ENCODE data around the gene SNTG2.
A peak's percentile ranks its signal among the peaks of the same experiment; 100 is the strongest.
"Not testable (repeated sequence)": the region's sequence is repeated elsewhere in the genome, so short reads cannot be mapped to it uniquely, and the experiment has no call there.

SNTG2 gene

DNA sequence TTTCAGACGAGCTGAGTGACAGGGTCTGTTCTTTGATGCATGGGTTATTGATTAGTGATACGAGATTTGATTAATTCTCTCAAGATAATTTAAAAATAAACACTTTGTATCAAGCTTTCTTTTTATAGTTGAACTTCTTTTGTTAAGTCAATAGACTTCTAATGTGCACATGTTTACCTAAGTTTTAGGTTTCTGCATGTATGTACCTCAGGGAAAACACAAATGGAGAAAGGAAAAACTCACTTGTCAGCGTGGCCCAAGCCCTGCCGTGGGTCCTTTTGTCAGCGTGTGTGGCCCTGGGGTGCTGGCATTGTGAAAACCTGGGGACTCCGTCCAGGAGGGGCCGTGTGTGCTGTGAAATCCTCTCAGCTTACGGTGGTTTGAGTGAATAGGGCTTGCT is 153.7 kb downstream of the SNTG2 start:
- no peak for DNase-seq

GRCh38 chr2:1106344-1106743 is 155.7 kb downstream of the SNTG2 start:
- DNase-seq, result not testable (repeated sequence)

- DNase-seq, result no peak
These were observed 165.3 kb downstream of the SNTG2 start for GRCh38 chr2:1115843-1116539.

DNA sequence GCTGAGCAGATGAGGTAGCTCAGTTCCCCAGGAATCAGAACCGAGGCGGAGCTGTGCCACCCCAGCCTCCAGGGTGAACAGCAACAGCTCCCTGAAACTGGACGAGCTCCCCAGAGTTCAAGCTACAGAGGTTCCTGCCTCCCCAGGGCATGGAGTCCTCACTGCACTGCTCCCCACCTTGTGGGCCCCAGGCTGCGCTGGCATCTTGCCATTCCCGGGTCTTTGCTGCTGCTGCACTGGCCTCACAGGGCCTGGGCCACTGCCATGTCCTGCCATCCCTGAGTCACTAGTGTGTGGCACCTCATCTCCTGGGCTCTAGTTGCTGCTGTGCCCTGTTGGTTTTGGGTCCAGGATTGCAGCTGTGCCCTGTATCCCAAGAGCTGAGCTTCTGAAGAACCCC is 166.9 kb downstream of the SNTG2 start:
- DNase-seq, result no peak

GRCh38 chr2:1125217-1125616 is 174.6 kb downstream of the SNTG2 start:
- no peak for DNase-seq

DNA sequence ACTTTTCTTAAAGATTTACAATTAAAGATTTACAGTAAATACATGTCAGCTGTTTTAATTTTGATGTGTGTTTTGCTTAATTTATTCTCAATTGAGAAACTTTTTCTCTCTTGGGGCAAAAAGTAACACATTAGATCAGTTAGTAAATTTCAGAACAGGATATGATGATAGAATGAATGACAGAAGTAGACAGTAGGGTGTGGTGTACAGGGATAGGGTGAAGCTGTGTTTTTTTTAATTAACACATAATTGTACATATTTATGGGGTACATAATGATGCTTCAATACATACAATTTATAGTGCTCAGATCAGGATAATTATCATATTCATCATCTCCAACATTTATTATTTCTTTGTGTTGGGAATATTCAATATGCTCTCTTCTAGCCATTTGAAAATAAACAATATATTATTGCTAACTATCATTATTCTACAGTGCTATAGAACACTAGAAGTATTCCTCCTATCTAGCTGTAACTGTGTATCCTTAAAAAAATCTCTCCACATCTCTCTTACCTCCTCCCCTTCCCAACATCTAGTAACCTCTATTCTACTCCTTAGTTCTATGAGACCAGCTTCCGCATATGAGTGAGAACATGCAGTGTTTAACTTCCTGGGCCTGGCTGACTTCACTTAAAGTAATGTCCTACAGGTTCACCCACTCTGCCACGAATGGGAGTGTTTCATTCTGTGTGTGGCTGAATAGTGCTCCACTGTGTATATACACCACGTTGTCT is 175.2 kb downstream of the SNTG2 start:
- DNase-seq, result no peak

- DNase-seq, result no peak
These were observed 179.3 kb downstream of the SNTG2 start for GRCh38 chr2:1129982-1130381.

- DNase-seq, result no peak
These were observed 180.3 kb downstream of the SNTG2 start for GRCh38 chr2:1130922-1131321.

- DNase-seq, result no peak
These were observed 181.8 kb downstream of the SNTG2 start for GRCh38 chr2:1132328-1132969.

- peak; percentile 22 for DNase-seq
These were observed 183.2 kb downstream of the SNTG2 start for GRCh38 chr2:1133896-1134295.

- DNase-seq, result no peak
These were observed 184.0 kb downstream of the SNTG2 start for GRCh38 chr2:1134629-1135028.

DNA sequence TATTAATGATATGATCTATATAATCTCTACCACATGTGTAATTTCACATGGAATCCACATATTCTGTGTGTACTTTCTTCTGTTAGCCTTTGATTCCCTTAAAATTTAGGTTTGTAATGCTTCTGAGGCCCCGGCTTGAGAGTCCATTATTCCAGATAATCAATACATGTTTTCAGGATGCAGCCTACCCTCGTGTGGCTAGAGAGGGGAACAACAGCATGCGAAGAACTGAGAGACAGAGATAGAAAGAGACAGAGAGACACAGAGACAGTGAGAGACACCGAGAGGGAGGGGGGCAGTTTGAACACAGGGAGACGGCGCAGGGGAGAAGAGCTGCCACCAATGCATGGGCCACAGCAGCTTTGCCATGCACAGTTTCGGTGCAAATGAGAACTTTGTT is 185.4 kb downstream of the SNTG2 start:
- DNase-seq, result no peak

DNA sequence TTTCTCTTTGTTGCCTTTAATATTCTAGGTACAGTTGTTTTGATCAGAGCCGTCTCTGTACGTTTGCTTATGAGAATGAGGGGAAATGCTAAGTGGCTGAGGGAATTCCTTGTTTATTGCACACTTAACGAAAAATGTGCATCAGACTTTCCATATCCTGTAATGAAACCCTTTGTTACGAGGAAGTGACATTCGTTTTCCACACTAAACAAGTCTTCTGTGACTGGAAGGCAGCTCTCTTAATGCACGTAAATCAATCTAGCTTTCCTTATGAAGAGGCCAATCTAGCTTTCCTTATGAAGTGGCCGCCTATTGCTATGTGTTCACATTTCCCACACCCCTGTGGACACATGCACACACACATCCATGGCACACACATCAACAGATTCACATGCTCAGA is 186.2 kb downstream of the SNTG2 start:
- no peak for DNase-seq

DNA sequence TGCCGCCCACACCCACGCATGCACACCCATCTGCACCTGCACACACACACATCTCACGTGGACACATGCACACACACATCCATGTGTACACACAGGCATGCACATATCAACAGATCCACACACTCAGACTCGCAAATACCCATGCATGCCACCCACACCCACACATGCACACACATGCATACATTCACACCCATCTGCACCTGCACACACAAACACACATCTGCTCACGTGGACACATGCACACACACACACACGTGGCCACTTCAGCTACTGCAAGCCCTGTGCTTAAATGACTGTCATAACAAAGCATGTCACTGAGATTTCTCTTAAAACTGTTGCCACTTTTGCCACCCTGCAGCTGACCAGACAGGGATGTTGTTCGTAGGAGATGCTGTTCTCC is 186.6 kb downstream of the SNTG2 start:
- no peak for DNase-seq

- DNase-seq, result no peak
These were observed 187.3 kb downstream of the SNTG2 start for GRCh38 chr2:1137913-1138391.

GRCh38 chr2:1140389-1141003 is 189.8 kb downstream of the SNTG2 start:
- DNase-seq, result peak; percentile 52

DNA sequence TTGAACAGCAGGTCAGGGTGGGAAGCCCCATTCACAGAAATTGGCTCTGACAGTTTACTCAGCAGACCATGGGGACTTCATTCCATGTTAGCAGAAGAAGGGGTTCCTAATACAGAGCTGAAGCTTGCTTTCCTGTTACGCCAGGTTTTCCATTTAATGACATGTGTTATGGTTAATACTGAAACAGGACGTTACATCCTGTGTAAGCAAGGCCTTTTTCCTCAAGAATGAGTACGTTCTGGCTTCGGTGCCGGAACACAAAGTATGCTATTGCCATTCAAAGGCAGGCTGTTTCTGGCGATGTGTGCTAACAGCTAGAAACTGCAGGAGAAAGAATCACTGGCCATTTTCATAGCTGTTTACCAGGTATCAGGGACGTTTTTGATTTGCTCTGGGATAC is 190.4 kb downstream of the SNTG2 start:
- DNase-seq, result no peak

DNA sequence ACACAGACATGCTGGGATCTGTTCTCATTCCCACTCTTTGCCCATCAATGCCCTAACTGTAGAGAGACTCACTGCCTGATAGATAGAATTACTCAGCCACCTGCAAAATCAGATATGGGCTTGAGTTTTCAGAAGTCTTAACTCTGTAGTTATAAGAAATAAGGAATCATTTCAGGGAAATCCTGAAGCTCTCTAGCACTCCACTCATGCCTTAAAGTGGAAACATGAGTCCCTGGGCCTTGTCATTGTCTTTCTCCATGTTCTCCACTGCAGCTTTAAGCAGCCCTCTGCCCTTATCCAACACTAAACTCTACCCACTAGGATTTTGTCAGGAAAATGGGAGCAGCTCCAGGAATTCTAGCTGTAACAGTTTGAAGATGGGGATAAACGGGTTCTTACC is 192.5 kb downstream of the SNTG2 start:
- no peak for DNase-seq

DNA sequence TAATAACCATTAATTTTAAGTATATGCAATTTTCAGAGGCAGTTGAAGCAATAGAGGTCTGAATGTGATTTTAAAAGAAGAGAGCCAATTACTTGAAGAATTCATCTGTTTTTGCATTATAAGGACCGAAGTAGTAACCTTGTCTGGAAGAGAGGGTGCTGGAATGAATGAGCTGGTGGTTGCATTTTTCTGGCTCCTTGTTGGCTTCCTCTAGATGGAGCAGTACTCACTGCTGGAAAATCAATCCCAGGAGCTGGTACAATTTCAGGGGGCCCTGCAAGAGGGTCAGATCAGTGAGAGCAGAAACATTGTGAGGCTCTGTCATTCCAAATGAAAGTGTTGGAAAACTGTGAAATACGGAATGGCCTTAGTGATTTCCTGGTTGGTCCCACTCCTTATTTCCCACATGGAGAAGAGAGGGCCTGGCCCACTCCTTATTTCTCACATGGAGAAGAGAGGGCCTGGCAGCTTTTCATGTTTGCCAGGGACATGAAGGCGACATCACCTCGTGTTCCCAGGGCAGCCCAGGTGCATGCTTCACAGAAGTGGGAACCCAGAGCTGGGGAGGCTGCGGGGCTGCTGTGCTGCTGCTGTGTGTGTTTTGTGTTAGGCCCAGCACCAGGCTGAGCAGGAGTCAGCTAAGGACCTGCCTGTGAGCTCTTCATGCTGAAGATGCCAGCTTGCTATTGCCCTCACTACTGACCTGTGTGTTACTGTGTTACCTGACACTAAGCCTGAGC is 197.4 kb downstream of the SNTG2 start:
- no peak for DNase-seq

DNA sequence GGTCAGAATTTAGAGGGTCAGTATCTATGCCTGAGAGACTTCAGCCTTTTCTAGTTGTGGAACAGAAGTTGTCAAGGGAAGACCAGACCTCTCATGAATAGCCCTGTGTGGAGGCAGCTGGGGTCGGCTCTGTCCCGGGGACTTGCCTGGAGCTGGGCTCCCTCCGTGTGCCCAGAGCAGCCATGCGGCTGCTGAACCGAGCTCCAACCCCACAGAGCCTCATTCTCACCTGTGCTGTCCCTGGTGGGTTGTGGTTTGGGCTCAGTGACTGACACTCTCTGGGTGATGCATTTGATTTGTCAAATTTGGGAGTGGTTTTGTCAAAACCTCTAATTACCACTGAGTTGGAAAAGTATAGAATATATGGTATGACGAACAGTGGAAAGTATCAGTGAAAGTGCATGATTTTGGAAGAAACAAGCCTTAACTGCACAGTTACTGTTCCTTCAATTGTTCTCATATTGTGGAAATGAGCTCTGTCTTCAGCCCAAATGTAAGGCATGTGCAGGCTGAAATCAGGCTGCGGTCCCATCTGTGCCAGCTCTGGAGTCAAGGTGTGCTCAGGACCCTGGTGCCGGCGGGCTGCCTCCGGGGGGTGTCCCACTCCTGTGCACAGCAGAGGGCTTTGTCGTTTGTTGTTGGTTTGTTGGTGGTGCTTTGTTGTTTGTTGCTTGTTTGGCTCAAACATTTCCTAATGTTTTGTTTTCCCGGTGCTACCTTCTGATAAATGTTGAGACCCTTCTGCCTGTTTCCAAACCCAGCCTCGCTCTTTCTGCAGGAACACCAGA is 200.3 kb downstream of the SNTG2 start:
- DNase-seq, result no peak

GRCh38 chr2:1152375-1152774 is 201.7 kb downstream of the SNTG2 start:
- no peak for DNase-seq

- no peak for DNase-seq
These were observed 203.3 kb downstream of the SNTG2 start for GRCh38 chr2:1153920-1154319.

Measured in hematopoietic multipotent progenitor cell treated with erythropoietin and hydrocortisone succinate and interleukin-3 and kit ligand, for 4 days (in vitro differentiated cells).